NB4 (cell line): ENCODE results near the gene PLSCR3.
"Not testable (repeated sequence)": the region's sequence is repeated elsewhere in the genome, so short reads cannot be mapped to it uniquely, and the experiment has no call there.

Experiments used
- MAX ChIP-seq: IDR thresholded peaks from 2 replicates; pipeline ENCODE4 v1.6.1; 2011; ENCODE audit warnings: low read depth, low read length
- MYC ChIP-seq: IDR thresholded peaks from 2 replicates; pipeline ENCODE4 v1.6.1; 2011; ENCODE audit warnings: low read depth, low read length
- POLR2A ChIP-seq: IDR thresholded peaks from 2 replicates; pipeline ENCODE4 v1.6.1; 2011; ENCODE audit warnings: mild to moderate bottlenecking; ENCODE audit not compliant: insufficient read length; ENCODE audit errors: extremely low read depth
- TF ChIP-seq, protein P1 (sequence below): IDR thresholded peaks from one replicate; pipeline ENCODE4 v1.5.1; 2012; ENCODE audit warnings: low read depth, low read length

GRCh38 chr17:7368599-7368994 is 25.7 kb downstream of the PLSCR3 start:
- TF ChIP-seq, protein P1, sequence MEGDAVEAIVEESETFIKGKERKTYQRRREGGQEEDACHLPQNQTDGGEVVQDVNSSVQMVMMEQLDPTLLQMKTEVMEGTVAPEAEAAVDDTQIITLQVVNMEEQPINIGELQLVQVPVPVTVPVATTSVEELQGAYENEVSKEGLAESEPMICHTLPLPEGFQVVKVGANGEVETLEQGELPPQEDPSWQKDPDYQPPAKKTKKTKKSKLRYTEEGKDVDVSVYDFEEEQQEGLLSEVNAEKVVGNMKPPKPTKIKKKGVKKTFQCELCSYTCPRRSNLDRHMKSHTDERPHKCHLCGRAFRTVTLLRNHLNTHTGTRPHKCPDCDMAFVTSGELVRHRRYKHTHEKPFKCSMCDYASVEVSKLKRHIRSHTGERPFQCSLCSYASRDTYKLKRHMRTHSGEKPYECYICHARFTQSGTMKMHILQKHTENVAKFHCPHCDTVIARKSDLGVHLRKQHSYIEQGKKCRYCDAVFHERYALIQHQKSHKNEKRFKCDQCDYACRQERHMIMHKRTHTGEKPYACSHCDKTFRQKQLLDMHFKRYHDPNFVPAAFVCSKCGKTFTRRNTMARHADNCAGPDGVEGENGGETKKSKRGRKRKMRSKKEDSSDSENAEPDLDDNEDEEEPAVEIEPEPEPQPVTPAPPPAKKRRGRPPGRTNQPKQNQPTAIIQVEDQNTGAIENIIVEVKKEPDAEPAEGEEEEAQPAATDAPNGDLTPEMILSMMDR, result not testable (repeated sequence)
- TF ChIP-seq MYC, POLR2A, MAX: not testable (repeated sequence)
